Esophagus squamous epithelium (tissue), 5 donors: Measurements from ENCODE around the gene POLD4. TPM values are rescaled to one million over a fixed set of nuclear protein-coding genes. Genes with fewer than 3 reads are reported as not detected.

Experiments
- DNase-seq: peaks from one replicate; lab custom pipeline; 2025; lab: John Stamatoyannopoulos, UW
- H3K27ac ChIP-seq, 4 donors: fragments of 200-600 bp; sonication (generic); one replicate each; pipeline ENCODE4 v1.5.1; 2016 to 2019; ENCODE audit warnings: mild to moderate bottlenecking in 1 of 4
- H3K27me3 ChIP-seq, 4 donors: fragments of 200-600 bp; sonication (generic); 1 replicate in 3 of 4; 2 replicates in 1 of 4; pipeline versions ENCODE4 v1.5.1 to v1.6.0; 2017 to 2021; ENCODE audit warnings: antibody characterized with exemption in 1 of 4
- H3K36me3 ChIP-seq, 3 donors: fragments of 200-600 bp; sonication (generic); one replicate each; pipeline ENCODE4 v1.5.1; 2016 to 2019
- H3K4me1 ChIP-seq, 3 donors: fragments of 200-600 bp; sonication (generic); one replicate each; pipeline ENCODE4 v1.5.1; 2017 to 2019
- H3K4me3 ChIP-seq, 4 donors: fragments of 200-600 bp; sonication (generic); 1 replicate in 3 of 4; 2 replicates in 1 of 4; pipeline ENCODE4 v1.5.1; 2016 to 2019; ENCODE audit warnings: mild to moderate bottlenecking in 2 of 4, moderate library complexity in 1 of 4
- H3K9me3 ChIP-seq, 3 donors: fragments of 200-600 bp; sonication (generic); one replicate each; pipeline ENCODE4 v1.5.1; 2016 to 2019
- CTCF ChIP-seq, 6 experiments: fragments of 450-650 bp in 4 of 6; fragments of 200-600 bp in 2 of 6; sonication (generic) in 2 of 6; IDR thresholded peaks; one replicate each; pipeline ENCODE4 v1.5.1; 2016 to 2019; ENCODE audit warnings: antibody characterized with exemption in 6 of 6, mild to moderate bottlenecking in 4 of 6, moderate library complexity in 4 of 6
- POLR2A ChIP-seq, 4 donors: fragments of 450-650 bp; IDR thresholded peaks; one replicate each; pipeline ENCODE4 v1.6.1; 2017; ENCODE audit warnings: antibody characterized with exemption in 4 of 4, mild to moderate bottlenecking in 4 of 4, moderate library complexity in 3 of 4
- WGBS, 2 donors: methylation state at CpG; one replicate each; pipeline ENCODE4 v1.1.5; 2018; 5-methylcytosine and 5-hydroxymethylcytosine counted together
- intact Hi-C: fragments of 100-400 bp; cut with DNase I; formaldehyde crosslinking; loops from one replicate; pipeline ENCODE4 v1.15.0; 2022
- small RNA-seq, 4 donors: library from RNA; depleted of rRNA; stranded (forward); fragments of <200 nt; gene quantifications; one replicate each; pipeline ENCODE3, GENCODE V24; 2016
- total RNA-seq, 4 donors: library from RNA; depleted of rRNA; stranded (reverse); fragments of >200 nt; gene quantifications; one replicate each; pipeline ENCODE4 v1.1.0, GENCODE V29; 2016
- donor health status: DM: yes; HTN: yes; CAD: no.

POLD4 gene
- total RNA-seq, 4 donors from 2014 or later, result 62.6 to 113 (median 74.7) TPM

GRCh38 chr11:67301951-67302516 is 51.3 kb downstream of the POLD4 start:
- no peak for DNase-seq

GRCh38 chr11:67301313-67301921 is 51.9 kb downstream of the POLD4 start:
- no peaks in the 10 kb centered on the region for H3K27me3 ChIP-seq
- H3K27ac ChIP-seq, result peak overlapping the region; percentile 90 to 95 (median 92)
- DNase-seq, result no peak
- peaks cover 29 to 58% (median 40%) of the 10 kb centered on the region in 3 donors for H3K36me3 ChIP-seq
- WGBS, 2 donors, result 93 to 100% methylated on average over 2 to 15 of the region's 28 CpGs
- H3K4me1 ChIP-seq, result peaks cover 30 to 47% (median 34%) of the 10 kb centered on the region in 3 donors
- TF ChIP-seq POLR2A (IDR thresholded peaks at IDR 0.05), result no peak
- no peak for TF ChIP-seq CTCF (IDR thresholded peaks at IDR 0.05)
- no peaks in the 10 kb centered on the region for H3K9me3 ChIP-seq
- H3K4me3 ChIP-seq, result peak overlapping the region in 2 of 4 donors; percentile 88
- intact Hi-C loops, result no loop called here

More at GRCh38 chr11:67301951-67302516, 51.3 kb downstream of the POLD4 start:
- WGBS, 2 donors, result 60 to 83% methylated on average over 2 of the region's 15 CpGs
- intact Hi-C loops, result no loop called here
- no peaks in the 10 kb centered on the region for H3K9me3 ChIP-seq
- peak overlapping the region in 3 of 4 donors; percentile 56 to 88 (median 88) for H3K4me3 ChIP-seq
- no peak for TF ChIP-seq CTCF (IDR thresholded peaks at IDR 0.05)
- peak in 1 of 4 donors; percentile 38 for TF ChIP-seq POLR2A (IDR thresholded peaks at IDR 0.05)
- H3K27ac ChIP-seq, result peak overlapping the region; percentile 90 to 95 (median 92)
- no peaks in the 10 kb centered on the region for H3K27me3 ChIP-seq
- peaks cover 30 to 47% (median 34%) of the 10 kb centered on the region in 3 donors for H3K4me1 ChIP-seq
- H3K36me3 ChIP-seq, result peaks cover 29 to 58% (median 34%) of the 10 kb centered on the region in 3 donors

Small RNA genes lying within 50 kb of the gene (small RNA-seq; reads per million reads assigned to genes)
- gene RN7SKP239 (0 to 0.15 (median 0.04) reads per million in 4 donors), gene RNU6-1238P (0 reads per million in 4 donors)

Other genes starting within 250 kb of the POLD4 start
- gene KDM2A, start 234.3 kb downstream of the POLD4 start, total RNA-seq, result 10 to 100 TPM; 33.4 to 84.7 (median 64.8) TPM
- 10 to 100 TPM; 54.1 to 93.2 (median 68.5) TPM for gene GRK2, start 87.1 kb downstream of the POLD4 start, total RNA-seq
- gene ANKRD13D, start 64.2 kb downstream of the POLD4 start, total RNA-seq, result 10 to 100 TPM; 27.4 to 50.6 (median 41.6) TPM
- 10 to 100 TPM; 51.4 to 78.4 (median 64.8) TPM for gene SSH3, start 50.0 kb downstream of the POLD4 start, total RNA-seq
- 1 to 10 TPM; 2.3 to 6.8 (median 2.7) TPM for gene CLCF1, start 20.1 kb upstream of the POLD4 start, total RNA-seq
- 10 to 100 TPM; 10.6 to 18.3 (median 12.7) TPM for gene RAD9A, start 38.4 kb upstream of the POLD4 start, total RNA-seq
- 100 to 1,000 TPM; 146 to 202 (median 185) TPM for gene PPP1CA, start 48.3 kb upstream of the POLD4 start, total RNA-seq
- gene TBC1D10C, start 50.5 kb upstream of the POLD4 start, total RNA-seq, result 1 to 10 TPM; 1.7 to 7.2 (median 3.5) TPM
- gene CARNS1, start 62.1 kb upstream of the POLD4 start, total RNA-seq, result under 1 TPM; 0.09 to 0.76 (median 0.25) TPM
- 100 to 1,000 TPM in 3 of 4 donors, 10 to 100 TPM in 1; 67.5 to 121 (median 113) TPM for gene RPS6KB2, start 74.9 kb upstream of the POLD4 start, total RNA-seq
- 10 to 100 TPM in 1 of 4 donors, 1 to 10 TPM in 3; 5.9 to 14.1 (median 6.8) TPM for gene PTPRCAP, start 84.1 kb upstream of the POLD4 start, total RNA-seq
- gene CORO1B, start 89.9 kb upstream of the POLD4 start, total RNA-seq, result 100 to 1,000 TPM in 1 of 4 donors, 10 to 100 TPM in 3; 52.2 to 122 (median 57.6) TPM
- gene GPR152, start 99.2 kb upstream of the POLD4 start, total RNA-seq, result not detected
- gene CABP4, start 101.8 kb upstream of the POLD4 start, total RNA-seq, result under 1 TPM in 1 of 4 donors, not detected in 3; 0.38 TPM
- 100 to 1,000 TPM; 109 to 205 (median 145) TPM for gene TMEM134, start 115.7 kb upstream of the POLD4 start, total RNA-seq
- 10 to 100 TPM; 16.8 to 63.3 (median 28.3) TPM for gene AIP, start 129.5 kb upstream of the POLD4 start, total RNA-seq
- 10 to 100 TPM; 24.5 to 35.9 (median 28.7) TPM for gene PITPNM1, start 151.8 kb upstream of the POLD4 start, total RNA-seq
- 10 to 100 TPM; 32.0 to 55.2 (median 38.1) TPM for gene CDK2AP2, start 154.6 kb upstream of the POLD4 start, total RNA-seq
- not detected for gene CABP2, start 169.9 kb upstream of the POLD4 start, total RNA-seq
- 1,000 to 10,000 TPM; 2,883 to 4,990 (median 3,239) TPM for gene GSTP1, start 230.3 kb upstream of the POLD4 start, total RNA-seq